Common myeloid progenitor, CD34-positive (primary cell): ENCODE measurements around the gene GABRG3.

ENCODE experiments used
- CTCF ChIA-PET: fragments of 350-600 bp; sonication (Branson Sonifier 250); formaldehyde crosslinking; loops from one replicate; lab custom pipeline; 2021; ENCODE audit warnings: antibody characterized with exemption; lab: Charles Lee
- POLR2A ChIA-PET: fragments of 350-600 bp; sonication (Branson Sonifier 250); formaldehyde crosslinking; loops from one replicate; lab custom pipeline; 2021; ENCODE audit warnings: antibody characterized with exemption; lab: Charles Lee
- DNase-seq, 3 donors: peaks; one replicate each; pipeline versions ENCODE4 v3.0.0 to v3.0.0-alpha.2; 2013
- H3K27ac ChIP-seq, 2 experiments: 1 replicate in 1 of 2; 2 replicates in 1 of 2; pipeline ENCODE4 v1.7.0; 2013; ENCODE audit warnings: inconsistent platforms in 2 of 2, low read length in 2 of 2, mild to moderate bottlenecking in 2 of 2, low read depth in 1 of 2, moderate library complexity in 1 of 2; ENCODE audit not compliant: severe bottlenecking in 2 of 2, insufficient read depth in 1 of 2, poor library complexity in 1 of 2
- H3K27me3 ChIP-seq, 5 experiments: replicated peaks in 2 of 5; 1 replicate in 3 of 5; 2 replicates in 2 of 5; pipeline versions ENCODE4 v1.6.1 to v1.7.0; 2013; ENCODE audit warnings: low read length in 4 of 5, mild to moderate bottlenecking in 2 of 5, moderate library complexity in 2 of 5, inconsistent platforms in 1 of 5; ENCODE audit not compliant: insufficient read depth in 5 of 5, control insufficient read depth in 4 of 5
- H3K36me3 ChIP-seq, 4 experiments: 1 replicate in 2 of 4; 2 replicates in 2 of 4; pipeline versions ENCODE4 v1.6.1 to v1.7.0; 2013; ENCODE audit warnings: low read length in 3 of 4, control low read depth in 1 of 4, mild to moderate bottlenecking in 1 of 4; ENCODE audit not compliant: control insufficient read depth in 4 of 4, insufficient read depth in 4 of 4
- H3K4me1 ChIP-seq, 4 experiments: 1 replicate in 3 of 4; 2 replicates in 1 of 4; pipeline versions ENCODE4 v1.6.1 to v1.7.1; 2013; ENCODE audit warnings: low read length in 3 of 4, mild to moderate bottlenecking in 3 of 4, control low read depth in 1 of 4, inconsistent platforms in 1 of 4, moderate library complexity in 1 of 4; ENCODE audit not compliant: control insufficient read depth in 4 of 4, insufficient read depth in 4 of 4; ENCODE audit errors: control extremely low read depth in 1 of 4
- H3K4me3 ChIP-seq, 7 experiments: 1 replicate in 4 of 7; 2 replicates in 3 of 7; pipeline versions ENCODE4 v1.5.1 to v1.7.0; 2013; ENCODE audit warnings: mild to moderate bottlenecking in 7 of 7, low read length in 6 of 7, moderate library complexity in 6 of 7, inconsistent platforms in 2 of 7, low read depth in 2 of 7, control low read depth in 1 of 7; ENCODE audit not compliant: insufficient read depth in 4 of 7, control insufficient read depth in 1 of 7; ENCODE audit errors: extremely low read depth in 1 of 7
- H3K9me3 ChIP-seq, 5 experiments: 1 replicate in 4 of 5; 2 replicates in 1 of 5; pipeline versions ENCODE4 v1.6.1 to v1.7.1; 2013; ENCODE audit warnings: low read length in 4 of 5, mild to moderate bottlenecking in 2 of 5, inconsistent platforms in 1 of 5, low read depth in 1 of 5, moderate library complexity in 1 of 5; ENCODE audit not compliant: control insufficient read depth in 4 of 5, insufficient read depth in 2 of 5; ENCODE audit errors: control extremely low read depth in 1 of 5
- WGBS: methylation state at CpG from one replicate; pipeline ENCODE4 v1.1.5; 2013; ENCODE audit not compliant: insufficient coverage; 5-methylcytosine and 5-hydroxymethylcytosine counted together

The GABRG3 gene

GRCh38 chr15:27214032-27214431 lies 243.1 kb downstream of the GABRG3 start:
- H3K36me3 ChIP-seq, result no peaks in the 10 kb centered on the region
- CTCF ChIA-PET, result no interaction called here
- H3K27me3 ChIP-seq, result no peaks in the 10 kb centered on the region
- H3K9me3 ChIP-seq, result peaks cover 0 to 9% (median 0%) of the 10 kb centered on the region in 5 experiments
- H3K4me3 ChIP-seq, result no peak overlapping the region
- WGBS, result 82% methylated on average over 8 of the region's 8 CpGs
- no peak overlapping the region for H3K27ac ChIP-seq
- no peak for DNase-seq
- H3K4me1 ChIP-seq, result no peaks in the 10 kb centered on the region
- POLR2A ChIA-PET, result no interaction called here

GRCh38 chr15:27214961-27215360 lies 244.0 kb downstream of the GABRG3 start:
- 100% methylated on average over 3 of the region's 3 CpGs for WGBS
- Histone ChIP-seq H3K4me3 (no peak overlapping the region), H3K27ac (no peak overlapping the region), H3K4me1 (no peaks in the 10 kb centered on the region), H3K9me3 (peaks cover 0 to 7% (median 0%) of the 10 kb centered on the region in 5 experiments), H3K27me3 (no peaks in the 10 kb centered on the region), H3K36me3 (no peaks in the 10 kb centered on the region)
- DNase-seq, result no peak
- ChIA-PET CTCF (no interaction called here), POLR2A (no interaction called here)

- ChIA-PET CTCF (no interaction called here), POLR2A (no interaction called here)
- Histone ChIP-seq H3K4me1 (no peaks in the 10 kb centered on the region), H3K9me3 (peaks cover 0 to 4% (median 0%) of the 10 kb centered on the region in 5 experiments), H3K27ac (no peak overlapping the region), H3K36me3 (no peaks in the 10 kb centered on the region), H3K4me3 (no peak overlapping the region), H3K27me3 (no peaks in the 10 kb centered on the region)
- DNase-seq, result no peak
- 88% methylated on average over 3 of the region's 8 CpGs for WGBS
Measured at GRCh38 chr15:27218426-27218825, 247.4 kb downstream of the GABRG3 start.

DNA sequence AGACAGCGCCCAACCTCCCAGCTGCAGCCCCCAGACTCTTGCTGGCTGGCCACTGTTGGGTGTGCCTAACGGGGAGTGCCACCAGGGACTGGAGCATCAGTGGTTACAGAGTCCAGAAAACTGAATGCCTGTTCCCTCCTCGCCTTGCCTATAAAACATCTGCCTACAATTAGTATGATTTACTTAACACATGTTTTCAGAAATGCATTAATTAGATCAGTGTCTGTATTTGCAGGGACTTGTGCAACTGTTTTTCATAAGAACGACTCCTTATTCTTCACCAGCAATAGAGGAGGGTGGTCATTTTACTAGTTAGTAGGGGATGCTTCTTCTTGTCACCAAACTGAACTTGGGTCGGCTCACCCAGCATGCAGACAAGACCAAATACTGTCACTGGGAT lies 248.7 kb downstream of the GABRG3 start:
- 93% methylated on average over 2 of the region's 5 CpGs for WGBS
- no peaks in the 10 kb centered on the region for H3K36me3 ChIP-seq
- ChIA-PET CTCF (no interaction called here), POLR2A (no interaction called here)
- DNase-seq, result no peak
- no peak overlapping the region for H3K27ac ChIP-seq
- no peak overlapping the region for H3K4me3 ChIP-seq
- H3K4me1 ChIP-seq, result no peaks in the 10 kb centered on the region
- H3K9me3 ChIP-seq, result peaks cover 0 to 4% (median 0%) of the 10 kb centered on the region in 5 experiments
- H3K27me3 ChIP-seq, result no peaks in the 10 kb centered on the region

DNA sequence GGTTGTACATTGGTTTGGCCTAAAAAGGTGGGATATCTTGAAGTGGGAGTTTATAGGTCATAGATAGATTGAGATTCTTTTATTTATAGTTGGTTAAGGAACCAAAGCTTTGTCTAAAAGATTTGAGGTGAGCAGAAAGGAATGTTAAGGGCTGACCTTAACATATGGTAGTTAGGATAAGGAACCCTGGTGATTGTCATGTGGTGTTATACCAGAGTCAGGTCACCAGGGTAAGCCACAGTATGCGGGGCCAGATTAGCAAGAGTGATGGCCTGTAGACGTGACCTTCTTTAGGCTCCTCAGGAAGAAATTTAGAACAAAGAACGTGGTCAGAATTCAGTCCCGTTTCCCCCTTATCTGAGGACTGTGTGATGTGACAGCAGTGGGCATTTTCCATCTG lies 249.2 kb downstream of the GABRG3 start:
- H3K4me3 ChIP-seq, result no peak overlapping the region
- no peak for DNase-seq
- no peak overlapping the region for H3K27ac ChIP-seq
- ChIA-PET POLR2A (no interaction called here), CTCF (no interaction called here)
- 66% methylated on average over 4 of the region's 4 CpGs for WGBS
- no peaks in the 10 kb centered on the region for H3K27me3 ChIP-seq
- no peaks in the 10 kb centered on the region for H3K36me3 ChIP-seq
- no peaks in the 10 kb centered on the region for H3K4me1 ChIP-seq
- peaks cover 0 to 4% (median 2%) of the 10 kb centered on the region in 5 experiments for H3K9me3 ChIP-seq

DNA sequence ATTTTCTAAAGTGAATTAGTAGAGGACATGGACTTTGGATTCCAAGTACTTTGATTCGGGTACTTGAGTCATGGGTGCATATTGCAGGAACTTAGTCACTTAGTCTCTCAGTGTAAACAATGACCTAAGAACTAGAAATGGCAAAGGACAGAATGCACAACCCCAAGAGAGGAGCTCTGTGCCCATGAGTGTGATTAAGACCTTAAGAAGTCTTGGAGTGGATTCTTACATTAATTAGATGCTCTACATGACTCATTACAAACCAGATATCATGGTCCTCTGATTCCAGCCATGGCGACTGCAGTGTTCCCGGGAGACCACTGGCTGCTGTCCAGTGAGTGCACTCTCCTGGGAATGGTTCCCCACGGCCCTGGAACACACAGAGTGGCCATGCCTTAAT lies 251.5 kb downstream of the GABRG3 start:
- CTCF ChIA-PET, result no interaction called here
- H3K4me3 ChIP-seq, result no peak overlapping the region

DNA sequence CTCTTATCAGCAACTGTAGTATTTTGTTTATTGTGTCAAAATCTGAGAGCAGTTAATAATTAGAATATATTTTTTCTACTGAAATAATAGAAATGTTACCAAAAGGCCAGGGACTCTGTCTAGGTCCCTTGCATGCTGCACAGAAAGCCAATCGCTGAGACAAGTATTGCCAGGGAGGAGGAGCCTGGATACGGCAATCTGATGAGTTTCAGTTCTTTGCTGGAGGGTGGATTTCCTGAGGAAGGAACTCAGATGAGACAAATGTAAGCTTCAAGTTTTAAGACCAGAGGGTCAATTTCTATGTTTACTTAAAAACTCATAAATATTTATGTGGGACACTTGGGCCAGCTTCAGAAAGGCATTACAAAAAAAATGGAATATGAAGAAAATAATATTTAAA lies 252.2 kb downstream of the GABRG3 start:
- WGBS, result no CpG with 5 or more reads among the region's 2 CpGs
- CTCF ChIA-PET, result no interaction called here
- Histone ChIP-seq H3K4me3 (no peak overlapping the region), H3K27me3 (no peaks in the 10 kb centered on the region), H3K4me1 (no peaks in the 10 kb centered on the region), H3K9me3 (peaks cover 0 to 2% (median 0%) of the 10 kb centered on the region in 5 experiments), H3K36me3 (no peaks in the 10 kb centered on the region), H3K27ac (no peak overlapping the region)
- POLR2A ChIA-PET, result no interaction called here
- DNase-seq, result no peak

More for the DNA sequence above, 251.5 kb downstream of the GABRG3 start:
- Histone ChIP-seq H3K4me1 (no peaks in the 10 kb centered on the region), H3K27ac (no peak overlapping the region), H3K27me3 (no peaks in the 10 kb centered on the region), H3K9me3 (peaks cover 0 to 4% (median 2%) of the 10 kb centered on the region in 5 experiments), H3K36me3 (no peaks in the 10 kb centered on the region)
- POLR2A ChIA-PET, result no interaction called here
- no peak for DNase-seq
- 86% methylated on average over 4 of the region's 4 CpGs for WGBS
